Stimulated activated CD8-positive, alpha-beta memory T cell treated with anti-CD3 and anti-CD28 coated beads, Interleukin-4, amount 100 ng/mL, for 4 hours (primary cell): ENCODE measurements around the gene PIBF1.
"Not testable (repeated sequence)": the region's sequence is repeated elsewhere in the genome, so short reads cannot be mapped to it uniquely, and the experiment has no call there.

Source experiments
- DNase-seq, 2 donors: peaks; one replicate each; pipeline ENCODE4 v3.0.0-alpha.2; 2020; ENCODE audit warnings: low read depth in 2 of 2, low spot score in 1 of 2

The PIBF1 gene

DNA sequence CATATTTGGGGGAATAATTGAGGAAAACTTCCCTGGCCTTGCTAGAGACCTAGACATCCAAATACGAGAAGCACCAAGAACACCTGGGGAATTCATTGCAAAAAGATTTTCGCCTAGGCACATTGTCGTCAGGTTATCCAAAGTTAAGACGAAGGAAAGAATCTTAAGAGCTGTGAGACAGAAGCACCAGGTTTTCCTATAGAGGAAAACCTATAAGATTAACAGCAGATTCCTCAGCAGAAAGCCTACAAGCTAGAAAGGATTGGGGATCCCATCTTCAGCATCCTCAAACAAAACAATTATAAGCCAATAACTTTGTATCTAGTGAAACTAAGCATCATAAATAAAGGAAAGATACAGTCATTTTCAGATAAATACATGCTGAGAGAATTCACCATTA lies 114.9 kb downstream of the PIBF1 start:
- DNase-seq, result no peak

- DNase-seq, result not testable (repeated sequence)
These were observed 119.6 kb downstream of the PIBF1 start for GRCh38 chr13:72901546-72901945.

GRCh38 chr13:72908416-72908815 lies 126.5 kb downstream of the PIBF1 start:
- no peak for DNase-seq

GRCh38 chr13:72911981-72912380 lies 130.0 kb downstream of the PIBF1 start:
- no peak for DNase-seq

DNA sequence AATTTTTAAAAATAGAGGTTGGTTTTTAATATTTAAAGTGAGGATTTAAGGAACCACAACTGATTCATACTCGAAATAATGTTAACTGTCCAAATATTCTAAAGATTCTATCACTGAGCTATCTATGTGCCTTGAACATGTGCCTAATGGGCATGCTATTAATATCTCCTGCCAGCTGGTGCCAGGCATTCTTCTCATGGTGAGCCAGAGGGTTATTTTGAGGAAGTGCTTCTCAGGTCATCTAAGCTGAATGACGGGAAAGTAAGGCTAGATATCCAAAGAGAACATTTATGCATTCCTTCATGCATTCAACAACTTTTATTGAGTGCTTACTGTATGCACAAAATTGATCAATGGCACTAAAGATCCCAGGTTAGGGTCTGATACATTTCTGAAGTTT lies 138.2 kb downstream of the PIBF1 start:
- no peak for DNase-seq

DNA sequence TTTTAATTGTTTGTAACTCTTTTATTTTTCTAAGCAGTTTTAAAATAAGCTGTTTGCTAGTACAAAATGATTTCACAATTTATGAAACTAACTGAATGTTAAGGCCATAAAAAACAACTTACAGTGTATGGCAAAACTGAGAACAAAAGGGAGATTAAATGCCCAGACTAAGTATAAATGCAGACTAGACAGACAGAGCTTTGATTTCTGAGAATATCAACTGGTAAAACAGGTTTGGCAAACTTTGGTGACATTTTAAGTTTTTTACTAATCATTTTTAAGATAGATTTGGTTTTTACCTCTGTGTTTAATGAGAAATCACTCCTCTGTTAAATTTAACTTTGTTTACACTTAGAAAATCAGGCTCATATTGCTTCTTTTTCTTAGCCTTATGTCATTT lies 149.4 kb downstream of the PIBF1 start:
- no peak for DNase-seq

DNA sequence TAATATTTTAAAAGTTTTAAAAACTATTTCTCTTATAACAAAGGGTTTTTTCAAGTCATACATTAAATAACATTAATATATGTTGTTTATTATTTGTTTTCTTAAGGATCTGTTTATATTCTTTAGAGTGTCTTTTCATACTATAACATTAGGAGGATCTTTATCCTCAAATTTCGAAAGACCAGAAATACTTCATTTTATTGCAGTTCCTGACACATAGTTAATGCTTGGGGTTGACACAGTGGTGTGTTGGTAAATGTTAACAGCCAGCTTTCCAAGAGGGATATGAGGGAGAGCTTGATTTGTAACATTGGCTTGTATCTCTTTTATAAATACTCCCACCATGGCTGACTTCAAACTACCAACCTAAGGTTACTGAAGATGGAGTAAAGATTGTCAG lies 150.3 kb downstream of the PIBF1 start:
- DNase-seq, result no peak

- not testable (repeated sequence) for DNase-seq
These were observed 164.3 kb downstream of the PIBF1 start for GRCh38 chr13:72946267-72946666.

DNA sequence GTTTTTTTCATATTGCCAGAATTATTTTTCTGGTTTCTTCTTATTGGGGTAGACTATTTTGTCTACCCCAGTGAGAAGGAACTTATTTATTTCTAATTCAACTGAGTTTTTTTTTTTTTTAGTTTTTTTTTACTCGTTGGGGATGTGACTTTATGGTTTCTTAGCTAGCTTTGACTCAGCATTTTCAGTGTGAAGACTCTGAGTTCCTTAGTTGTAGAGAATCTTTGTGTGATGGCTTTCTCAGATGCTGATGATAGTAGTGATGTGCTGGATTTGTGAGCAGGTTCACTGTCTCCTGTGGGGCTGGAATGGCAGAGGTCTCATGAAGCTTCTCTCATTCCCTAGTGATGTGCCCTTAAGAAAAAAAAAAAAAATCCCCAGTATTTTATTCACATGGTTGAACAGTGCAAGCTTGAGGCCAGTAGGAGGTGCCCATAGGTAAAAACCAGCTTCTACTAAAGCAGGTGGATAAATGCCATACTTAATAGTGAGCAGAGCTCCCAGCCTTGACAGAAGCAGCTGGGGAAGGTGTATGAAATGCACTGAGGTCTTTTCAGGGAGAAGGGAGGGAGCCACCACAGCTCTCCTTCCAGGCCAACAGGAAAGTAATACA lies 170.7 kb downstream of the PIBF1 start:
- no peak for DNase-seq

- DNase-seq, result no peak
These were observed 171.5 kb downstream of the PIBF1 start for GRCh38 chr13:72953391-72953965.

DNA sequence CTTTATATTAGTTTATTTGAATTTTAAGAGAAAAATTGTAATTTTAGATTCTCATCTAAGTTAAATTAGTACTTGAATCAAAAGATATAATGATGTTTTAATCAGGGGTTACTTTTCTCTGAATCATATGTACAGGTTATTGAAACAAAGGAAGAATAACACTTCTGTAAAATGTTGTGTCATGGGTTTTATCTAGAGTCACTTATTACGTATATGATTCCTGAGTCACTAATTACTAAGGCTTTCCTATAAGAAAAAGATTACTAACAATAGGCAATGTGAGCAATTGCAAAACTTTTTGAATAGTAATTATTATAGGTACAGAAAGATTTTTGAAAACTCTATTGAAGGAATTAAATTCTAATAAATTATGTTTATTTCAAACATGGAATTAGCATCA lies 177.7 kb downstream of the PIBF1 start:
- no peak for DNase-seq

DNA sequence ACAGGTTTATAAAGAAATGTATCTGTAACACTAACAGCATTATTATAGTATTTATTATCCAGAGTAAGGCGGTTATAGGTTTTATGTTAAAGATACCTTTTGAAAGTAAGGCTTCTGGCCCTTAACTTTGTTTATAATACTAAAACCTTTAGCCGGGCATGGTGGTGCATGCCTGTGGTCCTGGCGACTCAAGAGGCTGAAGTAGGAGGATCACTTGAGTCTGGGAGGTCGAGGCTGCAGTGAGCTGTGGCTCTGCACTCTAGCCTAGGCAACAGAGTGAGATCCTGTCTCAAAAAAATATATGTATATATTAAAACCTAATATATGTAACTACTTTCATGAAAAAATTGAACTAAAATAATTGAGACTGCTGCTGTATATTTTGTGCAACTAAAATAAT lies 178.2 kb downstream of the PIBF1 start:
- DNase-seq, result no peak

DNA sequence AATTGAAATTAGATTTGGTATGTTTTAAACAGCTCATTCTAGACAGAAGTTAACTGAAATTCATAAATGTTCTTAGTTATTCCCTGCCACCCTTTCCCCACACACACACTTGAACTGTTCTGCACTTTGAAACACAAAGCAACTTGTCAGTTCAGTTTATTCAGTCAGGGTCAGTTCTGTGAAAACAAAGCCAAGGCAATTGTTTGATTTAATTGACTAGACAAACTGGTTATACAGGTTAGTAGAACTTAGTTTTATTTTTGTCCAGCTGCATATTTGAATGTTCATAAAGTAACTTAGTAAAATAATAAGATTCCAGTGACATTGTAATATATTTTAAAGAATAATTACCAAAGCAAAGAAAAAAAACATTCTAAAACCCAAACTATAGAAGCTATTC lies 178.6 kb downstream of the PIBF1 start:
- DNase-seq, result no peak

DNA sequence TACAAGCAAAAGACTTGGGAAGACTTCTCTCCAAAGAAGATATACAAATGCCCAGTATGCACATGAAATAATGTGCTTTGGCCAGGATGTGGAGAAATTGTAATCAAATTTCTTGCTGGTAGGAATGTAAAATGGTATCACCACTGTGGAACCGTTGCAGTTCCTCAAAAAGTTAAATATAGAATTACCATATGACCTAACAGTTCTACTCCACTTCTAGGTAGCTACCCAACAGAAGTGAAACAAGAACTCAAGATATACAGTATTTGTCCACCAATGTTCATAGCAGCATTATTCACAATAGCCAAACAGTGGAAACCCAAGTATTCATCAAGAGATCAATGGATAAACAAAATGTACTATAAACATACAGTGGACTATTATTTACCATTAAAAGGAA lies 181.8 kb downstream of the PIBF1 start:
- no peak for DNase-seq

DNA sequence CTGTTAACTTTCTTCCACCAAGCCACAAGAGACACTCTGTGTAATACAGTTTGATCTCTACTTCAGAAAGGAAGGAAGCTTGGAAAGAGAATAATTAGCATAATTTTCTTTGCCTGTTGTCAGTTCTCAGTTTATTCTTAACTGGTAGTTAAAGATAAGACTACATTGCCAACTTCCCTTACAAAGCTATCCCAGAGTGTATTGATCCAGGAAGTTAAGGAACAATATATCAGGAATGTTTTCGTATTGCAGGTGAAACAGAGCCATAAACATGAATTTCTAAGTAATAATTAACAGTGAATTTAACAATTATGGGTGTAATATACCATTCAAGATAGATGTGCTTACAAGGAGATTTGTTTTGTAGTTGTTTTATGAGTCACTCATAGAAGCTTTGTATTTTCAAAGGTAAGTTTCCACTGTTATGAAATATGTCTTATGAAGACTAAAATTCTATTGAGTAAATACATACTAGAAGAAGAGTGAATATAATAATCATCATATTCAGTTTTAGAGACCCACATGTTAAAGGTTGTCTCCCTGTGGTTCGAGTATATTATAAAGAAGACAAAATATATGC lies 188.5 kb downstream of the PIBF1 start:
- no peak for DNase-seq

- DNase-seq, result no peak
These were observed 189.0 kb downstream of the PIBF1 start for GRCh38 chr13:72970956-72971355.

- DNase-seq, result no peak
These were observed 191.3 kb downstream of the PIBF1 start for GRCh38 chr13:72973234-72973633.

GRCh38 chr13:72983085-72983768 lies 201.3 kb downstream of the PIBF1 start:
- DNase-seq, result no peak

- DNase-seq, result no peak
These were observed 203.7 kb downstream of the PIBF1 start for GRCh38 chr13:72985610-72986009.

- DNase-seq, result no peak
These were observed 204.3 kb downstream of the PIBF1 start for GRCh38 chr13:72986197-72986596.

- no peak for DNase-seq
These were observed 209.0 kb downstream of the PIBF1 start for GRCh38 chr13:72990953-72991352.

- DNase-seq, result no peak
These were observed 216.1 kb downstream of the PIBF1 start for GRCh38 chr13:72998012-72998411.
